Fibroblast of villous mesenchyme (primary cell): ENCODE results near the gene TACSTD2. TPM values are rescaled to one million over a fixed set of nuclear protein-coding genes. Genes with fewer than 3 reads are reported as not detected.
"Not testable (repeated sequence)": the region's sequence is repeated elsewhere in the genome, so short reads cannot be mapped to it uniquely, and the experiment has no call there.

Experiments
- DNase-seq: peaks from one replicate; pipeline ENCODE4 v3.0.0-alpha.2; 2010; ENCODE audit warnings: low read depth
- H3K4me3 ChIP-seq: 2 replicates; pipeline ENCODE4 v1.5.1; 2011; ENCODE audit warnings: low read depth, mild to moderate bottlenecking, low read length
- CTCF ChIP-seq: IDR thresholded peaks from 2 replicates; pipeline ENCODE4 v1.5.1; 2012; ENCODE audit warnings: low read depth, mild to moderate bottlenecking, low read length; ENCODE audit not compliant: insufficient read depth
- total RNA-seq: library from RNA; depleted of rRNA; stranded (reverse); fragments of >200 nt; gene quantifications from 2 replicates; pipeline ENCODE4 v1.2.3, GENCODE V29; 2012

Gene TACSTD2
- total RNA-seq, 1 donor = 17.7 TPM

GRCh38 chr1:58551186-58552140 is 25.6 kb downstream of the TACSTD2 start:
- TF ChIP-seq CTCF = no peak
- H3K4me3 ChIP-seq = no peak overlapping the region
- DNase-seq = no peak

DNA sequence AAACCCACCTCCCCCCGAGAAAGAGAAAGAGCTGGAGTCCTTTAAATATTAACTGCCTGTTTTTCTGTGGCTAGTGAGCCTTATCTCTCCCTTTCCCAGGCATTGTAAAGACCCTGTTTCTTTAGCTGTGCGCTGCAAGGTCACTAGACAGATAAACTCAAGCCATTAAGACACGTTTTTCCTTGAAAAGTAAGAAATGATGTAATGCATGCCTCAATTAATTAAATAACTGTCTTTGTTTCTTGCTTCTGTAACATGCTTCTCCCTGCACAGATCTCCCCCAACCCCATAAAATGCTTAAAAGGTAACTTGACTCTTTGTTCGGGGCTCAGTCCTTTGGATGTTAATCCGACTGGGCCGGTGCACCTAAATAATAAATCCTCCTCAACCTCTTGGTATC is 27.8 kb downstream of the TACSTD2 start:
- not testable (repeated sequence) for H3K4me3 ChIP-seq, DNase-seq

GRCh38 chr1:58548371-58548770 is 28.7 kb downstream of the TACSTD2 start:
- peak; percentile 40 for DNase-seq
- no peak for TF ChIP-seq CTCF
- no peak overlapping the region for H3K4me3 ChIP-seq

DNA sequence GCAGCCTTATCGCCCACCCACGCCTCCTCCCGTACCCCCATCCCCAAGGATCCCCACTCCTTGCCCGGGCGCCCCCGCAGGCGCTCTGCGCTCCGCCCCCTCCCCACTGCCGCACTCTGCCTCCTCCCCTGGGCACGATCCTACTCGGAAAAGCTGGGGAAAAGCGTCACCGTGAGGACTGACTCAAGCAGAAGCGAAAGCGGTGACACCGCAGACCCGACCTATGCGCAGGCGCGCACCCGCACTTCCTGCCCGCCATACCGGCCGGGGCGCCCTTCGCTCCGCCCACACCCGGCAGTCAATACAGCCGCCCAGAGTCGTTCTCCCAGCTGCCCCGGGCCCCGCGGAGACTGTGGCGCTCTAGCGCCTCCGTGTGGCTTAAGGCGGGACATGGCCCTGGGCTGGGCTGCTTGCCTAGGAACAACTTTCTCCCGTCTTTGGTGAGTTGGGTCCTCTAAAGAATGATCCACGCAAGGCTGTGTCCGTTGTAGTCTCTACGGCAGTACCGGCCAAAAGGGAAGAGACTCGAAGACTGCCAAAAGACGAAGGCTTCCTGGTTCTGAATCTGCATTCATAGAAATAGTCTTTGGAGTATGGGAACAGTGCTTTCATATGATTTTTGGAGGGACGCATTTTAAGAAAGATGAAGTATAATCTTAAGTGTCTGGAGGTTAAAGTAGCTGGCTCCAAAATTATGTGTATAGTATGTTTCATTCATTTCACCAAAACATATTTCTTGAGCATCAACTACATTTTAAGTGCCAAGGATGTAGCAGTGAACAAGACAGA is 30.3 kb downstream of the TACSTD2 start, which contains the start of gene OMA1:
TSS of gene OMA1 (minus strand) at position 207 of the 789 bp plus-strand sequence. CDS start 7,432 bp downstream, outside the sequence.
- DNase-seq = peak; percentile 98
- TF ChIP-seq CTCF = peak; percentile 98
- H3K4me3 ChIP-seq = peak within 1 kb of the TSS; percentile 75

DNA sequence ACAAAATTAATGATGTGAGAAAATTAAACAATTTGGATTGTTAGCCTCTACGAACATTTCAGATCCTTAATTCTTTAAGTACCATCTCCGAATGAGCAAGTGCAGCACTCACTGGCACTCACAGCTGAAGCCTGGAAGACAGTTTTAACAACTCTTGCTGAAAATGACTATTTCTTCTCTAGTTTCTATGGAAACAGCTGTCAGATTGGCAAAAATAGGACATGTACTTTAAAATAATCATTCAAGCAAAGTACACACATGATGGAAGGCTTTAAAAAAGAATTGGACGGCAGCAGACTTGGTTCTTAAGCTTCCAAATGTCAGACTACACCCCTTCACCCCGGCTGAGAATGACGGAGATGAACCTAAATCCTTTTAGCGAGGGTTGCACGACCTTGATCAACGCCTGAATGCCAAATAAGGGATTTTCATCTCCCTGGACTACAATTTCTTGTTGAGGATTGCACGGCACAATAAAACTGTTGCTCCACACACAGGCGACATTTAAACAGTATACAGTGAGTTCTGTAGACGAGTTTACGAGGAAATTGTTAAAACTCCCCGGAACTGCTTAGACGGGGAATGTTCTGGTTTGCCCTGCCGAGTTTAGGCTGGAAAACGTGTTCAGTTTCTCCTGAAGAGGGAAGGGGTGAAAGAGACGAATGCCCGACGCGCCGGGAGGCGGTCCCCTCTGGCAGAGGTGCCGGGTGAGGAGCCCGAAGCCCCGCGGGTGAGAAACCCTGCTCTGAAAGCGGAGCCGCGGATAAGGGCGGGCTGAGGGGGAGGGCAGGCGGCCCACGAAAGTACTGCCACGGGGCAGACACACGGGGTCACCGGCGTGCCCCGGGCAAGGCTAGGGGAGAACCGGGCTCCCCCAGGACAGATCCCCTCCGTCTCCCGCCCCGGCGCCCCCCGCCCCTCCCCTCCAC is 31.2 kb downstream of the TACSTD2 start:
- TF ChIP-seq CTCF = no peak
- DNase-seq = peak; percentile 86
- H3K4me3 ChIP-seq = peak overlapping the region; percentile 75

- no peak overlapping the region for H3K4me3 ChIP-seq
- DNase-seq = no peak
- TF ChIP-seq CTCF = no peak
Observed at GRCh38 chr1:58543260-58543659, 33.8 kb downstream of the TACSTD2 start.
